MM.1S (cell line): Measurements from ENCODE around the gene ALPK3.

ENCODE experiments used
- DNase-seq: peaks from one replicate; pipeline ENCODE4 v3.0.0-alpha.2; 2015
- H2AFZ ChIP-seq: fragments of 300-600 bp; sonication (generic); 2 replicates; pipeline ENCODE4 v1.6.0; 2016; ENCODE audit warnings: antibody characterized with exemption, low read length
- H3F3A ChIP-seq: fragments of 300-600 bp; sonication (generic); 2 replicates; pipeline ENCODE4 v1.6.1; 2016; ENCODE audit warnings: mild to moderate bottlenecking, antibody characterized with exemption, low read length, moderate library complexity, mixed read lengths; ENCODE audit not compliant: insufficient read depth
- H3K27ac ChIP-seq: fragments of 300-600 bp; sonication (generic); 2 replicates; pipeline ENCODE4 v1.5.1; 2016; ENCODE audit warnings: mild to moderate bottlenecking, low read length
- H3K27me3 ChIP-seq: fragments of 300-600 bp; sonication (generic); replicated peaks from 2 replicates; pipeline ENCODE4 v1.6.0; 2016; ENCODE audit warnings: low read length; ENCODE audit not compliant: insufficient read depth
- H3K36me3 ChIP-seq: fragments of 300-600 bp; sonication (generic); replicated peaks from 2 replicates; pipeline ENCODE4 v1.6.1; 2016; ENCODE audit warnings: mild to moderate bottlenecking, low read length, mixed read lengths; ENCODE audit not compliant: insufficient read depth
- H3K4me1 ChIP-seq: fragments of 300-600 bp; sonication (generic); 2 replicates; pipeline ENCODE4 v1.6.1; 2016; ENCODE audit warnings: low read length, mixed read lengths
- H3K4me2 ChIP-seq: fragments of 300-600 bp; sonication (generic); 2 replicates; pipeline ENCODE4 v1.6.0; 2016; ENCODE audit warnings: low read depth, low read length
- H3K4me3 ChIP-seq: fragments of 300-600 bp; sonication (generic); 2 replicates; pipeline ENCODE4 v1.5.1; 2016; ENCODE audit warnings: low read length, mixed read lengths
- H3K79me2 ChIP-seq: fragments of 300-600 bp; sonication (generic); 2 replicates; pipeline ENCODE4 v1.6.1; 2016; ENCODE audit warnings: mixed run types, low read length, mixed read lengths
- H3K9ac ChIP-seq: fragments of 300-600 bp; sonication (generic); 2 replicates; pipeline ENCODE4 v1.6.1; 2016; ENCODE audit warnings: low read length, mixed read lengths
- H3K9me2 ChIP-seq: fragments of 300-600 bp; sonication (generic); replicated peaks from 2 replicates; pipeline ENCODE4 v1.6.1; 2016; ENCODE audit warnings: mild to moderate bottlenecking, low read length, mixed read lengths; ENCODE audit not compliant: insufficient read depth
- H3K9me3 ChIP-seq: fragments of 300-600 bp; sonication (generic); replicated peaks from 2 replicates; pipeline ENCODE4 v1.6.1; 2016; ENCODE audit warnings: mild to moderate bottlenecking, low read length, mixed read lengths; ENCODE audit not compliant: insufficient read depth
- H4K20me1 ChIP-seq: fragments of 300-600 bp; sonication (generic); 2 replicates; pipeline ENCODE4 v1.6.1; 2016; ENCODE audit warnings: mild to moderate bottlenecking, low read length, moderate library complexity, mixed read lengths; ENCODE audit not compliant: insufficient read depth
- EZH2 ChIP-seq: fragments of 300-600 bp; sonication (generic); optimal IDR thresholded peaks from 2 replicates; pipeline ENCODE3; 2017; ENCODE audit warnings: low read depth, mild to moderate bottlenecking, antibody characterized with exemption, low read length, mixed read lengths
- EZH2phosphoT487 ChIP-seq: fragments of 300-600 bp; sonication (generic); IDR thresholded peaks from 2 replicates; pipeline ENCODE4 v1.6.1; 2018; ENCODE audit warnings: antibody characterized with exemption, low read length
- TF ChIP-seq, protein P1 (sequence below): fragments of 300-600 bp; sonication (generic); IDR thresholded peaks from 2 replicates; pipeline ENCODE4 v1.5.1; 2016; ENCODE audit warnings: antibody characterized with exemption, low read length, mixed read lengths

The ALPK3 gene

GRCh38 chr15:84839714-84840113, 22.6 kb downstream of the ALPK3 start:
- H3F3A ChIP-seq, result no peaks in the 10 kb centered on the region
- no peaks in the 10 kb centered on the region for H3K79me2 ChIP-seq
- H3K9me3 ChIP-seq, result no peaks in the 10 kb centered on the region
- no peak for TF ChIP-seq EZH2phosphoT487
- TF ChIP-seq EZH2, result no peak
- TF ChIP-seq, protein P1, sequence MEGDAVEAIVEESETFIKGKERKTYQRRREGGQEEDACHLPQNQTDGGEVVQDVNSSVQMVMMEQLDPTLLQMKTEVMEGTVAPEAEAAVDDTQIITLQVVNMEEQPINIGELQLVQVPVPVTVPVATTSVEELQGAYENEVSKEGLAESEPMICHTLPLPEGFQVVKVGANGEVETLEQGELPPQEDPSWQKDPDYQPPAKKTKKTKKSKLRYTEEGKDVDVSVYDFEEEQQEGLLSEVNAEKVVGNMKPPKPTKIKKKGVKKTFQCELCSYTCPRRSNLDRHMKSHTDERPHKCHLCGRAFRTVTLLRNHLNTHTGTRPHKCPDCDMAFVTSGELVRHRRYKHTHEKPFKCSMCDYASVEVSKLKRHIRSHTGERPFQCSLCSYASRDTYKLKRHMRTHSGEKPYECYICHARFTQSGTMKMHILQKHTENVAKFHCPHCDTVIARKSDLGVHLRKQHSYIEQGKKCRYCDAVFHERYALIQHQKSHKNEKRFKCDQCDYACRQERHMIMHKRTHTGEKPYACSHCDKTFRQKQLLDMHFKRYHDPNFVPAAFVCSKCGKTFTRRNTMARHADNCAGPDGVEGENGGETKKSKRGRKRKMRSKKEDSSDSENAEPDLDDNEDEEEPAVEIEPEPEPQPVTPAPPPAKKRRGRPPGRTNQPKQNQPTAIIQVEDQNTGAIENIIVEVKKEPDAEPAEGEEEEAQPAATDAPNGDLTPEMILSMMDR, result no peak
- no peak overlapping the region for H2AFZ ChIP-seq
- H3K27me3 ChIP-seq, result no peaks in the 10 kb centered on the region
- H3K9me2 ChIP-seq, result no peaks in the 10 kb centered on the region
- H3K4me2 ChIP-seq, result no peak overlapping the region
- no peaks in the 10 kb centered on the region for H3K36me3 ChIP-seq
- DNase-seq, result no peak
- no peak overlapping the region for H3K9ac ChIP-seq
- H4K20me1 ChIP-seq, result no peaks in the 10 kb centered on the region
- peaks cover 6% of the 10 kb centered on the region for H3K4me1 ChIP-seq
- H3K4me3 ChIP-seq, result no peak overlapping the region
- no peak overlapping the region for H3K27ac ChIP-seq

- H3F3A ChIP-seq, result no peaks in the 10 kb centered on the region
- H4K20me1 ChIP-seq, result no peaks in the 10 kb centered on the region
- H3K27me3 ChIP-seq, result no peaks in the 10 kb centered on the region
- no peaks in the 10 kb centered on the region for H3K36me3 ChIP-seq
- no peaks in the 10 kb centered on the region for H3K9me3 ChIP-seq
- no peak for TF ChIP-seq EZH2phosphoT487
- TF ChIP-seq EZH2, result no peak
- TF ChIP-seq, protein P1, result no peak
- no peak overlapping the region for H2AFZ ChIP-seq
- H3K9ac ChIP-seq, result no peak overlapping the region
- no peaks in the 10 kb centered on the region for H3K79me2 ChIP-seq
- H3K4me2 ChIP-seq, result no peak overlapping the region
- no peak overlapping the region for H3K27ac ChIP-seq
- no peak for DNase-seq
- peaks cover 6% of the 10 kb centered on the region for H3K4me1 ChIP-seq
- no peak overlapping the region for H3K4me3 ChIP-seq
- no peaks in the 10 kb centered on the region for H3K9me2 ChIP-seq
These were observed 23.1 kb downstream of the ALPK3 start for GRCh38 chr15:84840255-84840654.

DNA sequence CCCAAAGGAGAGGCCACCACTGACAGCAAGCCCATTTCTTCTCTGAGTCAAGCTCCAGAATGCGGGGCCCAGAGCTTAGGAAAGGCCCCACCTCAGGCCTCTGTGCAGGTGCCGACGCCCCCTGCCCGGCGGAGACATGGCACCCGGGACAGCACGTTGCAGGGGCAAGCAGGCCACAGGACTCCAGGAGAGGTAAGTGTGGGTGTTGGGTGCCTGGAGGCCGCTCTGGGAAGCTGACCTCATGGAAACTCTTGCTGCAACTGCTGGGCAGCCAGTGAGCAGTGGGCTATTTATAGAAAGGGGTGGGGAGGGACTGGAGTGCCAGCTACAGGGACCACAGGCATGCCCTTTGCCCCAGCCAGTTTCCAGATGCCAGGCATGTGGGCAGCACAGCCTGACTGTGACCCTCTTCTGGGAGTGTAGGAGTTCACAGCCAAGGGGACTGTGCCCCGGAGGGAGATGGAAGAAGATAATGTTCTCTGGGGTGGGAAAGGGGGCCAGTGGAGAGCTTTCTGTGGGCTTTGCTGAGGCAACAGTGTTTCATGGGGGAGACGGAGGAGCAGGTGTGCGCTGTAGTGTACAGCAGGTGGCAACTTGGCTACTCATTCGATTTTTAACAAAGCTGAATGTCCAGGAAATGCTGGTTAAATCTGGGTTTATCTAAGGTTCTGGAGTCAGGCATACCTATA, 23.7 kb downstream of the ALPK3 start:
- no peaks in the 10 kb centered on the region for H4K20me1 ChIP-seq
- no peak overlapping the region for H3K9ac ChIP-seq
- H3K79me2 ChIP-seq, result no peaks in the 10 kb centered on the region
- peaks cover 6% of the 10 kb centered on the region for H3K4me1 ChIP-seq
- no peak for DNase-seq
- H3F3A ChIP-seq, result no peaks in the 10 kb centered on the region
- H3K27ac ChIP-seq, result no peak overlapping the region
- H3K9me2 ChIP-seq, result no peaks in the 10 kb centered on the region
- TF ChIP-seq EZH2phosphoT487 (no peak), EZH2 (no peak)
- TF ChIP-seq, protein P1, result no peak
- H3K4me2 ChIP-seq, result no peak overlapping the region
- H3K36me3 ChIP-seq, result no peaks in the 10 kb centered on the region
- H3K27me3 ChIP-seq, result no peaks in the 10 kb centered on the region
- H3K9me3 ChIP-seq, result no peaks in the 10 kb centered on the region
- no peak overlapping the region for H2AFZ ChIP-seq
- H3K4me3 ChIP-seq, result no peak overlapping the region
